HG03442 (cell line): Measurements from ENCODE around the gene PRKAG1.

ENCODE experiments used
- ATAC-seq: cut with Tn5 transposase; IDR thresholded peaks from one replicate; pipeline ENCODE4 v1.9.1; 2021; ENCODE audit warnings: mild to moderate bottlenecking, moderate library complexity; ENCODE audit not compliant: unreplicated experiment

The PRKAG1 gene

DNA sequence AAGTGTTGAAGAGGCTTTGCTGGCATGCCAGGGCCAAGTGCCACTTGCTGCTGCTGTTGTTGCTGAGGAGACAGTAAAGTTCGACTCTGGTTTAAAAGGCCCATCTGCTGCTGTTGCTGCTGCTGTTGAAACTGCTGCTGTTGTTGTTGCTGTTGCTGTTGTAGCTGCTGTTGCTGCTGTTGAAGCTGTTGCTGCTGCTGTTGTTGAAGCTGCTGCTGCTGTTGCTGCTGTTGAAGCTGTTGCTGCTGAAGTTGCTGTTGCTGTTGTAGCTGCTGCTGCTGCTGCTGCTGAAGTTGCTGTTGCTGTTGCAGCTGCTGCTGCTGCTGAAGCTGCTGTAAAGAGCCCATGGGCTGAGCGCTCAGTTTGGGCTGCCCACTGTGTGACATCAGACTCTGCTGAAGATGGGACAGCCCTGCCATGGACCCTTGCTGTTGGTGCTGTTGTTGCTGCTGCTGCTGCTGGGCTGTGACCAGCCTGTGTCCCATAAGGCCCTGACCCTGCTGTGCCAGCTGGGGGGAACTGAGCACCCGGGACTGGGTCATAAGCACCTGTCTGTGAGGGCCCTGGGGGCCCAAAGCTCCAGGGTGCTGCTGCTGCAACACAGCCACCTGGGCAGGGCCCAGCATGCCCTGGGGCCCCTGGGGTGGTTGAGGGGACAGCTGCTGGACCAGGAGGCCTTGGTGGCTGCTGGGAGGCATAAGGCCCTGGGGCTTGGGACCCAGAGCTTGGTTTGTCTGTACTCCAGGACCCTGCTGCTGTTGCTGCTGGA is 14.3 kb upstream of the PRKAG1 start:
- ATAC-seq: no peak

DNA sequence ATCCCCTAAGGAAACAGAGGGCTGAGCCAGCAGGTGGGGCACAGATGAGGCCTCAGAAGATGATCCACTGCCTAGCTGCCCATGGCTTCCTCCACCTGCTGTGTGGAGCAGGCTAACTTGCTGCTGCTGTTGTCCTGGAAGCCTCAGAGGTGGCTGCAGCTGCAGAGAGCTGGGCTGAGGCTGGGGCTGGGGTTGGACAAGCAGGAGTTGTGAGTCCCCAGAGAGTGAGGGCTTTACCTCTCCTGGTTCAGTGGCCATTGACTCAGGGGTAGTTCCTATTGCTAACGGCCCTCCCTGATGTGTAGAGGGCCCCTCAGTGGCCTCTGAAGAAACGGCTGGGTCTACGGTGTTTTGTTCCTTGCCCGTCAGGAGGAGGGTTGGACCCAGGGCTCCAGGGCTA is 13.7 kb upstream of the PRKAG1 start:
- no peak for ATAC-seq

DNA sequence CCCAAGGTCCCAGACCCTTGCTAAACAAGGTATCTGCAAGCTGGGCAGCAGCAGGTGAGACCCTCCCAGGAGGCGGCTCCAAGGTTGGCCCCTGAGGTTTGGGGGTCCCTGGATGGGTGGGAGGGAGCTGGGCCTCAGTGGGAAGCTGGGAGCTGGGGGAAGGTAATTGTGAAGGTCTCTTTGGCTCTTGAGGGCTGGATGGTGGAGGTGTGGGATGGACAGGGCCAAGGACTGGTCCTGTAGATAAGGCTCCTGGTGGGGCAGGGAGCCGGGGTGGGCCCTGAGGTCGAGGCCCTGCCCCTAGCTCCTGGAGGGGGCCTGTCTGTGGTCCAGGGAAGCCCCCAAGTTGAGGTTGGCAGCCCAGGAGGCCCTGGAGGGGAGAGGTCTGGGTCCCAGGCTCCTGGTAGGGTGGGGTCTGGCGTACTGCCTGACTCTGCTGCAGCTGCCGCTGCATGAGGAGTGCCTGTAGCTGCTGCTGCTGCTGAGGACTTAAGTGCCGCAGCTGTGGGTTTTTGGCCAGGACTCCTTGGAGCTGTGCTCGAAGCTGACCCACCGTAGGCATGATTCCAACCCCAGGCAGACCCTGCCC is 13.1 kb upstream of the PRKAG1 start:
- ATAC-seq: no peak

DNA sequence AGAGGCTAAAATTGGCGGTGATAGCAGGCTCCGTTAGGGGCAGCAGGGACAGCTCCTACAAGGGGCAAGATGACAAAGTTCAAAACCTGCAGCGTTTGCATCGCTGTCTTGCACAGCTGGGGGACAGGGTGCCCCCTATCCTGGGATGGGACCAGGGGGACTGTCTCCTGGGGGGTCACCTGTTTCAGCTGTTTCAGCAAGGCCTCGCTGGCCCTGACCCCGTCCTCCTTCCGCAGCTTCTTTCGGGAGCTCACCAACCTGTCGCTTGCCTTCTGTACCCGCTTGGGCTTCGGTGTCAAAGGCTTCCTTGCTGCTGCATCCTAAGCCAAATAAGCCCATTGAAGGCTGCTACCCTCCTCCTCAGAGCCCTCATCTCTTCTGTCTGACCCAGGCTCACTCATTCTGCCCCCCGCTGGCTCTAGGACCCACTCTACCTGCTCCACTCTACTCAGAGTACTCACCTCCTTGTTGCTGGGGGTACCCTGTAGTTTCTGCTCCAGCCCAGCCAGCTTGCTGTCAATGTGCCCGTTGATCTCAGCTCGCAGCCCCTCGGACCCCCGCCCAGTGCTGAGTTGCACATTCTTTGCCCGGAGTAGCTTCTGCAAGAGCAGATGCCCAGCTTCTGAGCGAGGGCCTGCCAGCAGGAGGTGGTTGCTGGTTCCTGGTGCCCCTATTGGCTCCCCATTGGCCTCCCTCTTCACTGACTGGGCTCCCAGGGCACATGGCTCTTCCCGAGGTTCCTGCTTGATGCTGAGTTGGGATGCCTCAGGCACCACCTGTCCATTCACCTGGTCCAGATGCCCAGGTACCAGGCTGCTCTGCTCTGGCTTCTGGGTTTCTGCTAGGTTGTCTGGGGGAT is 12.4 kb upstream of the PRKAG1 start:
- no peak for ATAC-seq

DNA sequence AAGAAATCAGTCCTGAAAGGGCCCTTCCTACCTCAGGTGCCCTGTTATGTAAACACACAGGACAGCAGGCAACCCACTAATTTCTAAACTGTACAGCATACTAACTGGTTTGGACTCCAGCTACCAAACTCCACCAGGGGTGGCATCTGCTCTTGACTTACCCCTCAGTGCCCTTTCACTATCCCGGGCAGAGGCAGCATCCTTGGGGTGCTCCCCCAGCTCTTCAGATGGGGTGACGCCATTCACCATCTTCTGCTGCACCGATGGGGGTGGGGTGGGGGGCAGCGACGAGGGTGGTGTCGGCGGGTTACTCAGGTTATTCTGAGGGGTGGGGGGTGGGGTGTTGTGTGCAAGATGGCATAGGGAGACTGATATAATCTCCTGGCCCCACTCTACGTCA is 11.5 kb upstream of the PRKAG1 start:
- no peak for ATAC-seq

DNA sequence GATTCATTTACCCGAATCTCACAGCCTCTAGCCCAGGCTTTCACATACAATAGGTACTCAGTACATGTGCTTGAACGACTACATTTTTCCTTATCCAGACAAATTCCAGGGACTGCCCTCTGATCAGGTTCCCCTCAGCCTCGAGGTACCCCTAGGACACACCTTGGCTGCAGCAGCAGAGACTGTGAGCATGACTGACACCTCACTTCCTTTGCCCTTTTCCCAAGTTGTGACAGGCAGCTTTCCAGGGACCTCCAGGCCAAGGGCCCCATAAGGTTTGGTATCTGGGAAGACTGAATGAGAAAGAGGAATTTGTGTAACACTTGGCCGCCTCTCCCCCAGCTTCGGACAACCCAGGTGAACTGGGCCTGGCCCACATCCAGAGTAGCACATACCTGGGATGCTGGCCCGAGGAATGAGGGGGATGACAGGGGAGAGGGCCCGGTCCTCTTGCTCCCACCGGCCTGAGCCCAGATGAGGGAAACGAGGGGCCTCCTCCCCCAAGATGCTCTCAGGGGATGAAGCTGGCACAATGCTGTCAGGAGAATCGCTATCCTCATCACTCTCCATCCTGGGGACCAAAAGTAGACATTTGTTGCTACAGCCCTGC is 10.2 kb upstream of the PRKAG1 start:
- ATAC-seq: no peak

DNA sequence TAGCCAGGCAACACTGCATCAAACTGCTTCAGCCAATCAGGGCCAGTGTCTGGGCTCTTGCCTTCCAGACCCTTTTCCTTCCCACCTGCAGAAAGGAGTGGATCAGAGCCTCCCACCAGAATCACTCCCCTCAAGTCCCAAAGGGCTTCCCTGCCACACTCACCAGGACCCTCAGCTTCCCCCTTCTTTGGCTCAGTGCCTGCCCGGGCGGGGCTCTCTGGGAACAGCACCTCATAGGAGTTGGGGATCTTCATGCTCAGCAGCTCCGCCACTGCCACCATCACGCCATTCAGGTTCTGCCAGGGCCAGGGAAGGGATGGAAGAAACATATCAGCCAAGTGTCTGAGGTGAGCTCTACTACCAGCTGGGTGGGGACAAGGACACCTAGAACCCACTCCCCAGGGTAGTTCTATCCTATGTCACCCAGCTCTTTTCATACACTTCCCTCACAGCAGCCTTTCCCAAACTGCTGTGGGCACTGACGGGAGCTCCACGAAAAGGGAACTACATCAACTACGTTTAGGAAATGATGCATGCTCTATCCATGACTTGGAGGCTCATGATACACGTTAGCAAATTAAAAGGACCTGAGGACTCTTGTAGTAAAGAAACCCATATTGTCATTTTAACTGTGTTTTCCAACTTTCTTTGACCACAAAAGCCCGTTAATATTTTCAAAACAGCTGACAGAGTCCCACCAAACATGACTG is 9.4 kb upstream of the PRKAG1 start:
- no peak for ATAC-seq

DNA sequence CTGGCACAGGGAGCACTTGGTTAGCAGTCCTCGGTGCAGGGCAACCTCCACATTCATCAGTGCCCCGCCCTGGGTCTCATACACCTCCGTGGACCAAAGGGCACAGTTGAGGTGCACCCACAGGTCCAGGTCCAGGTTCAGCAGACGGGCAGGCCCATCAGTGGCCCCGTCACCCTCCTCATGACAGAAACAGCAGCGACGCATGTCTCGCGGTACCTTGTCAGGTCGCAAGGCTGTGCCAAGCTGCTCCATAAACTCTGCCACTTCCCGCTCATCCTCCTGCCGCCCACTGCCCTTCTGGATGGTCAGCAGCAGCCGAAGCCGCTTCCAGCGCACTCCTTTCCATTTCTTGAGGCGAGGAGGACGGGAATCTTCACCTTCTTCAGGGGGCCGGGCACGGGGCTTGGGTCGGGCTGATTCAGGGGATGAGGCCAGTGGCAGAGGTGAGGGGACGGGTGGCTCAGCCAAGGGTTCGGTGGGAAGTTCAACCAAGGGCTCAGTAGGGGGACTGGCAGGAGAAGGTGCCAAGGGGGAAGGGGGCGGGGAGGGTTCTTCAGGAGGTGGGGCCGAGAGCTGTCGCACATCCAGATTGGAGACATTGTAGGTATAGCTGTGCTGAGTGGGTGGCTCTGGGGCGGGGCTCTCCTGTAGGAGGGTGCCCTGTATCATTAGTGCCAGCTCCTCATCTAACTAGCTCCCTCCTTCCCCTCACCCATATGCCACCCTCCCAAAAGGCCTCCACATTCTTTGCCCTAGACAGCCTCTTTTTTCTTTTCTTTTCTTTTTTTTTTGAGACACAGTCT is 8.3 kb upstream of the PRKAG1 start:
- ATAC-seq: no peak

DNA sequence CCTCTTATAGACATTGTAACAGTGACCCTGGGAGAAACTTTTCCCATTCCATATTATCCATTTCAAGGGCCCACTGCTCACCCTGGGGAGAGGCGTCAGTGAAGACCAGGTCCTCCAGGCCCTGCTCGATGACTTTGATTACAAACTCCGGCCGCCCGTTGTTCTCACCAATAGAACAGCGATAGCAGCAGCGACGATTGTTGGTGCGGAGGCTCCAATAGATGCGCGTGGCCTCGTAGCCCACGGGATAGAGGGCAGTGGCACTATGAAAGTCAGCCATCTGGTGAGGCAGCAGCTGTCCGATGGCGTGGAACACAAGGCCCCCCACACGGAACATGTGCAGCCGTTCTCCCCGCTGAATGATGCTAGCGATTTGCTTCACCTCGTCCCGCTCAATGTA is 7.5 kb upstream of the PRKAG1 start:
- no peak for ATAC-seq

DNA sequence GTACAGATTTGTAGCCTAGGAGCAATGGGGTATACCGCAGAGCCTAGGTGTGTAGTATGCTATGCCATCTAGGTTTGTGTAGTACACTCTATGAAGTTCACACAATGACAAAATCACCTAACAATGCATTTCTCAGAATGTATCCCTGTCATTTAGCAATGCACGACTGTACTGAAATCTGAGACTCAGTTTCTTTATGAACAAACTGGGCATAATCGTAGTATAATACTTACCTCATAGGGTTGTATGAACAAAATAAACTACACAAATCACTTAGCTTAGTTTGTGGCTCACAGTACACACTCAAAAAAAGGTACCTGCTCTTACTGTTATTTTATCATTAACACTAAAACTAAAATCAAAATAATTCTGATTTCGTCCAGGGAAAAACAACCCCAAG is 6.9 kb upstream of the PRKAG1 start:
- no peak for ATAC-seq

DNA sequence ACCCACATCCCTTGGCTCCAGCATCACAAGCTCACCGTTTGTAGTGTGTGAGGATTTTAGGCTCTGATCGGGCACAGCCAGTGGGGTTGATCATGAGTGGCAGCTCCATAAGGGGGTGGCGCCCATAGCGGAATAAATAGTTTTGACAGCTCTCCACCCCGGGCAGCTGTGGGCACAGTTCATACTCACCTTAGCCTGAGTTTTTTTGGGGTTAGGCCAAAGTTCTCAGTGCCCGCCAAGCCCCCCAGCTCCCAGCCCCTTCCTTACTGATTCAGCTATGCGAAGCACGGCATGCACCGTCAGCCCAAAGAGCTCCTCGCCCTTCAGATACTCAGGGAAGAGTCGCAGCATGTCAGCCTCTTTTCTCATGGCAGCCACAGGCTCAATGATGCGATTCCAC is 6.0 kb upstream of the PRKAG1 start:
- no peak for ATAC-seq

DNA sequence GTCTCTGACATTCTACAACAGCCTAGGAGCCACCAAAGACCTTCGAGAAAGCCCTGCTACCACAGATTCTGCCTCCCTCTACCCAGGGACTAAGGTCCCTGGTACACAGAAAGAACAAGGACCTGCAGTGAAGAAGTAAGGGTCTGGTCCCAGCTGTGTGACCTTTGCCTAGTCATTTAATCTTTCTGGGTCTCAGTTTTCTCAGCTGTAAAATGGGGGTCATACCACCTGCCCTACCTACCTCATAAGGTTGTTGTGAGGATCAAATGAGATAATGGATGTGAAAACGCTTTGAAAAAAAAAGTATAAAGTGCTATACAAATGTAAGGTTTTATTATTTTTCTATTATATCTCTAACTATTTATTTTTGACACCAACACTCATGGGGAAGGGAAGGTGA is 5.2 kb upstream of the PRKAG1 start:
- ATAC-seq: no peak

DNA sequence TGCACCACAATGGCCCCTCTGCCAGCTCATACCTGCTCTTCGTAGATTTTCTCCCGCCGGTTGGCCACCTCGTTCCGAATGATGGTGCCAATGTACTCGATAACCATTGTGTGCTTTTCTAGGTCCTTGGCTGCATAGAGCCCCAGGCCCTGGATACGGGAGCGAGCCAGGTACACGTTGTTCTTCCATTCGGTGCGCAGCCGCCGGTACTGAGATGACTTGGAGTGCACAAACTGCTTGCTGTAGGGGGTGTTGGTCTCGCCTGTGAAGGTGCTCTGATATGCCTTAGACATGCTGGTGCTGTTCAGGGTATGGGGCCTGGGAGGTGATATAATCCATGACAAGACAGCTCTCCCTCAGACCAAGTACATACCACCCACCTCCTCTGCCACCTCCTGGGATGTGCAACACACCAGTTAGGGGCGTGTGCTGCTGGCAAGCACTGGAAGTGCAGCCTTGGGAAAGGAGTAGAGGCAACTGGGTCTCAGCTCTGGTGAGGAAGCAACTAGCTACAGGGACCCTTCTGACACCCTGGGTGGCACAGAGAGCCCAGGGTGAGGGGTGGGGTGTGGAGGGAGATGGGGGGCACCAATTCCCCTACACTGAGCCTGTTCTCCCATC is 4.1 kb upstream of the PRKAG1 start:
- no peak for ATAC-seq

DNA sequence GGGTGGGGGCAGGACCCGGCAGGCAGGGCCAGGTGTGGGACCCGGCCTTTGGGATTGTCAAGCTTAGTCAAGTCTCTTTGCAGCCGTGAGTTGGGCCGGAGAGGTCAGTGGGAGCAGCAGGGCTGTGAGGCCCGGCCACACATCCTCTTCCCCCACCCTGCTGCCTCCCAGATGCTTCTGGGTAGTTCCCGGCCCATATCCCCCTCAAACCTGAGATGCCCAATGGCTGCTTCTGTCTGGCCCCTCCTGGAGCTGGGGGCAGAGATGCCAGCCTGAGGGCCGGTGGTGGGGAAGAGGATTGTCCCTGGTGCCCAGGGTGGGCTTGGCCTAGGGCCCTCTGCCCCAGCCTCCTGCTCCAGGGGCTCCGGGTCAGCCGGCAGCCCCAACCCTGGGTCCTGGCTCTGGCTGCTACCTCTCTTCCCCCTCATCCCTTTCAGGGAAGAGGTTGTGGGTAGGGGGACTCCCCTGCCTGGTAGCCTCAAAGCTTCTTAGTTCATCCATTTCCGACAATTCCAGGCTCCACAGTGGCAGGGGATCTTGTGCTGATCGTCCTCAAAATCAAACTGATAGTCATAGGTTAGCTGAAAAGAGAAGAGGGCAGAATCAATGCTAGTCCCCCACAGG is 2.8 kb upstream of the PRKAG1 start:
- no peak for ATAC-seq

DNA sequence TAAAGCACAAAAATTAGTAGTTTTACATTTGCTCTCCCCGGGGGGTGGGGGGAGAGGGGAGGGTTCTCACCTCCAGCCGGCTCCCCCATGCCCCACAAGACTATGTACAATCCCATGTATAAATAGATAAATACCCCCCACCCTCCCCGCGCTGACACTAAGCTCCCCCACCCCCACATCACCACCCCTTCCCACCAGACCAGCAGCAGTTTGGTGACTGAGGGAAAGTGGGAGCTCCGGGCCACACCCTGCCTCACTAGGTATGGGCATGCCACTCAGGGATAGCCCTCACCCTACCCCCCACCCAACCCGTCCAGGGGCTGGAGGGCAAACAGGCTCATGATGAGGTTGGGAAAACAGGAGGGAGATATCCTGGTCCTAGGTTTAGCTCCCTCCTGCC is 1.9 kb upstream of the PRKAG1 start:
- ATAC-seq: no peak

DNA sequence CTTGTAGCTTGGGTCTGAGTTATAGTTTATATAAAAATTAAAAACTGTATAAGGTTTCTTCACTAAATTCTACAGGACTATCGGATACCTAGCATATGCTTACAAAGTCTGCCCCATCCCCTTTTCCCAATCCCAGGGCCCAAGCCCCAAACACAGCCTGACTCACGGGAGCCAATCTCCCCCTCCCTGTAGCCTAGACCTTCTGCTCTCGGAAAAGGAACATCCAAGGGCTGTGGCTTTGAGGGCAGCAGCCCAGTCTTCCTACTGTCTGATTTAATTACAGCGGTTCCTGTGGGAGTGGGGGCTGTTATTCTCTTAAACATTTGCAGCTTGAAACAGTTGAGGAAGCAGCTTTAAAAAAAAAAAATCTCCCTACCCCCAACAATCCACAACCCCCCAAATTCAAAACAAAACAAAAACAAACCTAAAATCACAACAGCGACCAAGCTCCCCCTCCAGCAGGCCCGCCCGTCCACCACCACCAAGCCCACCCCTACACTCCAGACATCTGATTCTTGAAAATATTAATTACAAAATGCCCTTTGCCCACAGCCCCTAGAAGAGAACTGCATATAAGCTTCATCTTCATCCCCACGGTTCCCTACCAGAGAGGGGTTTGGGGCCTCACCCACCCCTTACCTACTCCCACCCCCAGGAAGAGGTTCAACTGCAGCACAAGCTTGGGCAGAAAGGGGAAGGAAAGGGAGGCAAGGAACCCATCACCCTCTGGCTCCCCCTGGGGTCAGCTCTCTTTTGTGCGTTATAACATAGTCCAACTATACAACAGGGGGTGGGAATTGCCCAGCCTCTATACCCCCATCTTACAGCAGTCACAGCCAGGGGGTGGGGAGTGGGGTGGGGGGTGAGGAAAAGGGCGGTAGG is 1.1 kb upstream of the PRKAG1 start:
- no peak for ATAC-seq

DNA sequence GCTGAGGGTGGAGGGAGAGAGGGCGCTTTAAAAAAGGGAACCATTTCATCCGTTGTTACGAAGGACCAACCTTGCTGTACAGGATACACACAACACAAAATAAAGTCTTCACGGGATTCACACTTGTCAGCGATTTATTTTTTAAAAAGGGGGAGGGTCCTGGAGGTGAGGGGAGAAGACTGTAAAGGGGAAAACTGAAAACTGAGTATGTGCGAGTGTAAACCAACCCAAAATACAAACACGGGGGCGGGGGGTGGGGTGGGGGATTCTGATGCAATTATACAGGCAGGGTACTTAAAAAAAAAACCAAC is 499 bp upstream of the PRKAG1 start:
- ATAC-seq: peak; percentile 9

DNA sequence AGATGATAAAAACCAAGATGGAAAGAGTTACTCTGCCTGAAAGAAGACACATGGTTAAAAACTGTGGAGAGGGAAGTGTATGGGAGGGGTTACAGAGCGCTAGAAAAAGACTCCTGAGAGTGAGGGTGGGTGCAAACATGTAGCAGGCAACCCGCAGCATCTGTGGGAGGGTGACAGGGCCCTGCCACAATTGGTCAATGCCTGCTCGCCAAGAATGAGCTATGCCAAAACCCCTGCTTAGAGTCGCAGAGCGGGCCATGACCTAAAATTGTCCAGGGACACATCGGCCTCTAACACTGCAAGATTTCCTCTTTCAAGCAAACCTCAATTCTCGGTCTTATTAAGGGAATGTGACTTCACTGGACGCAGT is 700 bp downstream of the PRKAG1 start:
- ATAC-seq: peak; percentile 8

DNA sequence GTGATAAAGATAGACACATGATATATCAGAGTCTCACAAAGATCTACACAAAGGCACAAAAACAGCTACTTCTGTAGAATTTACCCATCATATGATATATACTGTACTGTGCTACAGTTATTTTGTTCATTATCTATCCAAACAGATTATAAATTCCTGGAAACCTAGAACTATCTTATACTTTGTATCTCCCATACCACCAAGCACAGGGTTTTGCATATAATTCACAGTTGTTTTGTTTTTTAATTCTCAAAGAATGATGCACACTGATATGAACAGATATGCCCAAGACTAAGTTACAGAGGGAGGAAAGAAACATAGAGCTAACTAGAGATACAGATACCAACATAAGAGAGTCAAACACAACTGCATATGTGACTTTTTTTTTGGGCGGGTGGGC is 3.4 kb downstream of the PRKAG1 start:
- no peak for ATAC-seq
